Mononuclear cell (primary cell): ENCODE results near the gene CLDN9. TPM values are rescaled to one million over a fixed set of nuclear protein-coding genes. Genes with fewer than 3 reads are reported as not detected.

Source experiments
- H3K27me3 ChIP-seq: 2 replicates; pipeline ENCODE4 v1.6.0; 2011; ENCODE audit warnings: low read length, control low read depth; ENCODE audit not compliant: insufficient read depth
- H3K4me1 ChIP-seq: 2 replicates; pipeline ENCODE4 v1.5.1; 2011; ENCODE audit warnings: mild to moderate bottlenecking, low read length, control low read depth; ENCODE audit not compliant: insufficient read depth
- H3K4me3 ChIP-seq: 2 replicates; pipeline ENCODE4 v1.5.1; 2011; ENCODE audit warnings: mild to moderate bottlenecking, low read length, moderate library complexity
- H3K9me3 ChIP-seq: 2 replicates; pipeline ENCODE4 v1.5.1; 2011; ENCODE audit warnings: low read depth, mild to moderate bottlenecking, control low read depth, low read length
- total RNA-seq: library from RNA; depleted of rRNA; stranded (reverse); fragments of >200 nt; gene quantifications from one replicate; pipeline ENCODE4 v1.2.3, GENCODE V29; 2012

The CLDN9 gene
- total RNA-seq, 1 donor, result not detected

GRCh38 chr16:3001316-3001715 lies 11.4 kb upstream of the CLDN9 start:
- Histone ChIP-seq H3K4me3 (no peak overlapping the region), H3K4me1 (peaks cover 10% of the 10 kb centered on the region), H3K9me3 (no peaks in the 10 kb centered on the region), H3K27me3 (no peaks in the 10 kb centered on the region)

- Histone ChIP-seq H3K4me3 (no peak overlapping the region), H3K27me3 (no peaks in the 10 kb centered on the region), H3K9me3 (no peaks in the 10 kb centered on the region), H3K4me1 (peaks cover 34% of the 10 kb centered on the region)
Observed at GRCh38 chr16:3003582-3004270, 9.0 kb upstream of the CLDN9 start.

- Histone ChIP-seq H3K4me3 (no peak overlapping the region), H3K9me3 (no peaks in the 10 kb centered on the region), H3K27me3 (no peaks in the 10 kb centered on the region), H3K4me1 (peaks cover 40% of the 10 kb centered on the region)
Observed at GRCh38 chr16:3004319-3004718, 8.4 kb upstream of the CLDN9 start.

GRCh38 chr16:3004781-3005284 lies 7.9 kb upstream of the CLDN9 start:
- H3K4me1 ChIP-seq, result peaks cover 43% of the 10 kb centered on the region
- H3K4me3 ChIP-seq, result peak overlapping the region; percentile 35
- no peaks in the 10 kb centered on the region for H3K27me3 ChIP-seq
- no peaks in the 10 kb centered on the region for H3K9me3 ChIP-seq

GRCh38 chr16:3007059-3007956 lies 5.4 kb upstream of the CLDN9 start:
- Histone ChIP-seq H3K9me3 (no peaks in the 10 kb centered on the region), H3K4me1 (peaks cover 43% of the 10 kb centered on the region), H3K27me3 (no peaks in the 10 kb centered on the region), H3K4me3 (peak overlapping the region; percentile 21)

GRCh38 chr16:3007957-3008689 lies 4.6 kb upstream of the CLDN9 start:
- Histone ChIP-seq H3K9me3 (no peaks in the 10 kb centered on the region), H3K27me3 (no peaks in the 10 kb centered on the region), H3K4me1 (peaks cover 43% of the 10 kb centered on the region), H3K4me3 (peak overlapping the region; percentile 21)

GRCh38 chr16:3008690-3009037 lies 4.1 kb upstream of the CLDN9 start:
- Histone ChIP-seq H3K4me3 (no peak overlapping the region), H3K27me3 (no peaks in the 10 kb centered on the region), H3K4me1 (peaks cover 43% of the 10 kb centered on the region), H3K9me3 (no peaks in the 10 kb centered on the region)

GRCh38 chr16:3009568-3010390 lies 2.9 kb upstream of the CLDN9 start:
- peaks cover 42% of the 10 kb centered on the region for H3K4me1 ChIP-seq
- no peak overlapping the region for H3K4me3 ChIP-seq
- no peaks in the 10 kb centered on the region for H3K9me3 ChIP-seq
- no peaks in the 10 kb centered on the region for H3K27me3 ChIP-seq

- no peaks in the 10 kb centered on the region for H3K9me3 ChIP-seq
- peaks cover 38% of the 10 kb centered on the region for H3K4me1 ChIP-seq
- no peak overlapping the region for H3K4me3 ChIP-seq
- H3K27me3 ChIP-seq, result no peaks in the 10 kb centered on the region
Observed at GRCh38 chr16:3010510-3010909, 2.2 kb upstream of the CLDN9 start.

GRCh38 chr16:3012246-3012645 lies 477 bp upstream of the CLDN9 start:
- Histone ChIP-seq H3K27me3 (no peaks in the 10 kb centered on the region), H3K9me3 (no peaks in the 10 kb centered on the region), H3K4me3 (no peak overlapping the region), H3K4me1 (peaks cover 24% of the 10 kb centered on the region)

GRCh38 chr16:3013491-3013951 lies 798 bp downstream of the CLDN9 start:
- no peak overlapping the region for H3K4me3 ChIP-seq
- H3K4me1 ChIP-seq, result peaks cover 19% of the 10 kb centered on the region
- H3K27me3 ChIP-seq, result peaks cover 4% of the 10 kb centered on the region
- no peaks in the 10 kb centered on the region for H3K9me3 ChIP-seq

- H3K9me3 ChIP-seq, result no peaks in the 10 kb centered on the region
- H3K4me1 ChIP-seq, result peaks cover 16% of the 10 kb centered on the region
- H3K27me3 ChIP-seq, result peaks cover 6% of the 10 kb centered on the region
- H3K4me3 ChIP-seq, result no peak overlapping the region
Observed at GRCh38 chr16:3013998-3014690, 1.4 kb downstream of the CLDN9 start.

GRCh38 chr16:3014971-3015370 lies 2.2 kb downstream of the CLDN9 start:
- H3K9me3 ChIP-seq, result no peaks in the 10 kb centered on the region

More at GRCh38 chr16:3014971-3015370, 2.2 kb downstream of the CLDN9 start:
- Histone ChIP-seq H3K4me1 (peaks cover 18% of the 10 kb centered on the region), H3K4me3 (no peak overlapping the region), H3K27me3 (peaks cover 6% of the 10 kb centered on the region)
